Loucy (cell line): ENCODE measurements around the gene CENPVL3.
"Not testable (repeated sequence)": the region's sequence is repeated elsewhere in the genome, so short reads cannot be mapped to it uniquely, and the experiment has no call there.

Source experiments
- H2AFZ ChIP-seq: fragments of 200-600 bp; sonication (generic); 2 replicates; pipeline ENCODE4 v1.6.0; 2016; ENCODE audit warnings: antibody characterized with exemption, mild to moderate bottlenecking, low read length, moderate library complexity
- H3F3A ChIP-seq: fragments of 200-600 bp; 2 replicates; pipeline ENCODE4 v1.6.0; 2016; ENCODE audit warnings: antibody characterized with exemption, low read depth, mild to moderate bottlenecking
- H3K27me3 ChIP-seq: fragments of 200-600 bp; sonication (generic); 2 replicates; pipeline ENCODE4 v1.6.1; 2014; ENCODE audit warnings: low read length, mild to moderate bottlenecking; ENCODE audit not compliant: insufficient read depth, poor library complexity, severe bottlenecking
- H3K36me3 ChIP-seq: fragments of 200-600 bp; sonication (generic); 2 replicates; pipeline ENCODE4 v1.6.1; 2016; ENCODE audit warnings: low read length; ENCODE audit not compliant: insufficient read depth
- H3K4me1 ChIP-seq: fragments of 200-600 bp; sonication (generic); 2 replicates; pipeline ENCODE4 v1.5.1; 2014; ENCODE audit warnings: low read length, mild to moderate bottlenecking; ENCODE audit not compliant: insufficient read depth, poor library complexity, severe bottlenecking
- H3K4me2 ChIP-seq: fragments of 200-600 bp; sonication (generic); 2 replicates; pipeline ENCODE4 v1.6.0; 2014; ENCODE audit warnings: antibody characterized with exemption, low read length, low read depth, mild to moderate bottlenecking; ENCODE audit not compliant: poor library complexity, severe bottlenecking
- H3K4me3 ChIP-seq: fragments of 200-600 bp; sonication (generic); 2 replicates; pipeline ENCODE4 v1.5.1; 2014; ENCODE audit warnings: low read length, mild to moderate bottlenecking, mixed read lengths; ENCODE audit not compliant: poor library complexity, severe bottlenecking
- H3K79me2 ChIP-seq: fragments of 200-600 bp; sonication (generic); 2 replicates; pipeline ENCODE4 v1.6.1; 2014; ENCODE audit warnings: low read length; ENCODE audit not compliant: insufficient read depth
- H3K9ac ChIP-seq: fragments of 200-600 bp; sonication (generic); 2 replicates; pipeline ENCODE4 v1.6.0; 2014; ENCODE audit warnings: mild to moderate bottlenecking, low read depth, low read length, moderate library complexity; ENCODE audit not compliant: poor library complexity, severe bottlenecking
- H3K9me2 ChIP-seq: fragments of 200-600 bp; sonication (generic); replicated peaks from 2 replicates; pipeline ENCODE4 v1.6.1; 2016; ENCODE audit warnings: low read depth, low read length, mixed read lengths
- H3K9me3 ChIP-seq: fragments of 200-600 bp; sonication (generic); 2 replicates; pipeline ENCODE4 v1.6.1; 2014; ENCODE audit warnings: mild to moderate bottlenecking, antibody characterized with exemption, low read length, low read depth; ENCODE audit not compliant: insufficient read depth
- H4K20me1 ChIP-seq: fragments of 200-600 bp; sonication (generic); 2 replicates; pipeline ENCODE4 v1.6.0; 2014; ENCODE audit warnings: antibody characterized with exemption, low read length, mild to moderate bottlenecking; ENCODE audit not compliant: insufficient read depth, poor library complexity, severe bottlenecking
- EZH2phosphoT487 ChIP-seq: fragments of 200-600 bp; IDR thresholded peaks from 2 replicates; pipeline ENCODE4 v1.6.1; 2018; ENCODE audit warnings: antibody characterized with exemption, mild to moderate bottlenecking, moderate library complexity, borderline replicate concordance
- TF ChIP-seq, protein P1 (sequence below): fragments of 200-600 bp; sonication (generic); conservative IDR thresholded peaks from 2 replicates; pipeline ENCODE4 v1.5.1; 2014; ENCODE audit warnings: mild to moderate bottlenecking, antibody characterized with exemption, low read length

CENPVL3 gene

DNA sequence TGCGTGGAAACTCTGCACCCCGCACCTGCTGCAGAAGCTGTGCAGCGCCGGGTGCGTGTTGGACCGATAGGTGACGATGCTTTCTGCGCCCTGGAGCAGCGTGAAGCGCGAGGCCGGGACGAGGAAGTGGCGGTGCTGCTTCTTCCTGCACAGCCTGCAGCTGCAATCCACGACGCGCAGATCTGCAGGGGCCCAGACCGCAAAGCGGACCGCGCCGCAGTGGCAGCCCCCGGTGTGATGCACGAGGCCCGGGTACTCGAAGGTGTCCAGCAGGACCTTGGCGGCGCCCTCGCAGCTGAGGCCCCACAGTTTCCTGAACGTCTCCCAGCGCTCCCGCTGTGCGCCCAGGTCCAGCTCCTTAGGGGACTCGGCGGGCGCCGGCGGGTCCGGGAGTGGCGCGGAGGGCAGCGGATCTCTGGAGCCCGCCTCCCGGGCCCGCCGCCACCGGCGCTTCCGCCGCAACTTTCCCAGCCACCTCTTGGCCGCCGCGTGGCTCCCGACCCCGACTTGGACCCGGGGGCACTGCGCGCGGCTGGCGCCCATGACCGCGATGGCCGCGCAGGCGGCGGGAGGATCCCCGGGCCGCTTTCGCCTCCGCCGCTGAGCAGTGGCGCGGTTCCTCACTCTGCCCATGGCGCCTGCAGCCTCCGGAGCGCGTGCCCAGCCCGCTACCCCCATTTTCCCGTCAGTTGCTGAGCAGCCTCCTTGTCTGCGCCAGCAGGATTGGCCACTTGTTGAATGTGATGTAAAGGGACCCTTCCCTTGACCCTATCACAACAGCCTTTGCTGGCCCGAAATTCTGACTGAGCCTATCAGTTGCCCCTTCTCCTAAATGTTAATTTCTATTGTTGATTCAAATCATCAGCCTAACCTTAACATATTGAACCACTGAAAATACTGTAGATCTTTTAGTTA is at the start of gene CENPVL3:
Gene CENPVL3, minus strand, starts transcription at position 672 of the 915 bp plus-strand sequence. Its CDS starts 39 bp downstream, at position 633.
- H3K4me1 ChIP-seq, H3K9me2 ChIP-seq, H3K9me3 ChIP-seq, H2AFZ ChIP-seq, H3K9ac ChIP-seq, H4K20me1 ChIP-seq, H3K4me3 ChIP-seq, H3K36me3 ChIP-seq, H3K79me2 ChIP-seq, H3F3A ChIP-seq, H3K27me3 ChIP-seq, H3K4me2 ChIP-seq: not testable (repeated sequence)

DNA sequence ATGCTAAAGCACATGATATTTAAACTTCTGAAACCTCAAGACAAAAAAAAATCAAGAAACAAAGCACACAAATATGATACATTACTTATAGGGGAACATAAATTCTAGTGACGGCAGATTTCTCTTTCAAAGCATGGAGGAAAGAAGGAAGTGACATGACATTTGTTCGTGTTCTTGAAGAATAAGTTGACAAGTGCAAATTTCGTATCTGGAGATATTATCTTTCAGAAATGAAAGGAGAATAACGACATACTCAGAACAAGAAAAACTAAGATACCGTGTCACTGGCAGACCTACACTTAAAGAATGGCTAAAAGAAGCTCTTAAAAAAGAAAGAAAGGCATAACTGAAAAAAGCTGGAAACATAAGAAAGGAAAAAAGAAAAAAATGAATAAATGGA is 47.3 kb upstream of the CENPVL3 start:
- no peak overlapping the region for H3K9ac ChIP-seq
- H3K27me3 ChIP-seq = no peaks in the 10 kb centered on the region
- H3K4me1 ChIP-seq = no peaks in the 10 kb centered on the region

DNA sequence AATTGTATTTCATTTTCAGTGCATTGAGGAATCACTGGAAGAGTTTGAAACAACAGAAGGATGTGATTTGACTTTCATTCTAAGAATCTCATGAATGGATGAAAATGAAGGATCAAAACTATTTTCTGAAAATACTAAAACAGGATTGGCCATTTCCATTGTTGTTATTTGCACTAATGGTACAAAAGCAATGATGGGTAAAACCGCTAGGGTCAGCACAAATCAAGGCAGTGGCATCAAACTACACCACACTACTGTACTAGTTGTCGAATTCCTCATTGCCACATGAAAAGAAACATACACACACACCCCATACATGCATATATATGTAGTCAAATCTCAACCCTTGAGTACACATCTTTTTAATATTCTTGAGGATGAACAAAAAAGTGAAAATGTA is 24.7 kb upstream of the CENPVL3 start:
- H3F3A ChIP-seq = no peaks in the 10 kb centered on the region
- no peaks in the 10 kb centered on the region for H3K9me3 ChIP-seq
- no peaks in the 10 kb centered on the region for H3K4me1 ChIP-seq
- no peaks in the 10 kb centered on the region for H3K36me3 ChIP-seq
- no peak for TF ChIP-seq EZH2phosphoT487
- H3K4me2 ChIP-seq = no peak overlapping the region
- no peak overlapping the region for H3K4me3 ChIP-seq
- no peaks in the 10 kb centered on the region for H3K27me3 ChIP-seq
- no peaks in the 10 kb centered on the region for H4K20me1 ChIP-seq
- no peak overlapping the region for H2AFZ ChIP-seq
- H3K9me2 ChIP-seq = no peaks in the 10 kb centered on the region
- no peak overlapping the region for H3K9ac ChIP-seq
- H3K79me2 ChIP-seq = no peaks in the 10 kb centered on the region

More for the DNA sequence above, 47.3 kb upstream of the CENPVL3 start:
- Histone ChIP-seq H2AFZ (no peak overlapping the region), H3F3A (no peaks in the 10 kb centered on the region), H3K4me3 (no peak overlapping the region), H3K4me2 (no peak overlapping the region), H3K9me2 (no peaks in the 10 kb centered on the region), H4K20me1 (no peaks in the 10 kb centered on the region), H3K9me3 (no peaks in the 10 kb centered on the region), H3K36me3 (no peaks in the 10 kb centered on the region), H3K79me2 (no peaks in the 10 kb centered on the region)
- TF ChIP-seq, protein P1, sequence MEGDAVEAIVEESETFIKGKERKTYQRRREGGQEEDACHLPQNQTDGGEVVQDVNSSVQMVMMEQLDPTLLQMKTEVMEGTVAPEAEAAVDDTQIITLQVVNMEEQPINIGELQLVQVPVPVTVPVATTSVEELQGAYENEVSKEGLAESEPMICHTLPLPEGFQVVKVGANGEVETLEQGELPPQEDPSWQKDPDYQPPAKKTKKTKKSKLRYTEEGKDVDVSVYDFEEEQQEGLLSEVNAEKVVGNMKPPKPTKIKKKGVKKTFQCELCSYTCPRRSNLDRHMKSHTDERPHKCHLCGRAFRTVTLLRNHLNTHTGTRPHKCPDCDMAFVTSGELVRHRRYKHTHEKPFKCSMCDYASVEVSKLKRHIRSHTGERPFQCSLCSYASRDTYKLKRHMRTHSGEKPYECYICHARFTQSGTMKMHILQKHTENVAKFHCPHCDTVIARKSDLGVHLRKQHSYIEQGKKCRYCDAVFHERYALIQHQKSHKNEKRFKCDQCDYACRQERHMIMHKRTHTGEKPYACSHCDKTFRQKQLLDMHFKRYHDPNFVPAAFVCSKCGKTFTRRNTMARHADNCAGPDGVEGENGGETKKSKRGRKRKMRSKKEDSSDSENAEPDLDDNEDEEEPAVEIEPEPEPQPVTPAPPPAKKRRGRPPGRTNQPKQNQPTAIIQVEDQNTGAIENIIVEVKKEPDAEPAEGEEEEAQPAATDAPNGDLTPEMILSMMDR = no peak
- no peak for TF ChIP-seq EZH2phosphoT487

DNA sequence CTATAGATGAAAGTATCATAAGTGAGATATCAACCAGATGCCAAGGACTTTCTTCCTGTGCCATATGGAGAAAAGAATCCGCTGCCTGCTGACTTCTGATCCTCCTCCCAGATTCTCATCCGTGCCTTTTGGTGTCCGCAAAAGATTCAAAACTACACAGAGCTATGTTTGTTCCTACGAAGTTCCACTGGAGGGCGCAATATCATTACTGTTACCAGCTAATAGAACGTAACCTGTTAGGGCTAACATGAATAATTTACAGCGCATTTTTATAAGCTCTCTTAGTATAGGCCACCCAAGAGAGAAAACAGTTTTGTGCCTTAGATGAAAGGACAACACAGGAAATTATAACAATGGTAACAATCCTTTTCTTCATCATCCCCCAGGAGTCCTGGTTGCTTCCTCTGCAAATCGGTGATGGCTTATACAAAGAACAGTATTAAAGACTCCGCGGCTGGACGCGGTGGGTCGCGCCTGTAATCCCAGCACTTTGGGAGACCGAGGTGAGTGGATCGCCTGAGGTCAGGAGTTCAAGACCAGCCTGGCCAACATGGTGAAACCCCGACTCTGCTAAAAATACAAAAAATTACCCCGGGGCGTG is 22.8 kb upstream of the CENPVL3 start:
- Histone ChIP-seq H3K4me3 (no peak overlapping the region), H4K20me1 (no peaks in the 10 kb centered on the region), H2AFZ (no peak overlapping the region), H3K9ac (no peak overlapping the region), H3K4me1 (no peaks in the 10 kb centered on the region), H3K79me2 (no peaks in the 10 kb centered on the region), H3K36me3 (no peaks in the 10 kb centered on the region), H3K4me2 (no peak overlapping the region), H3K9me3 (no peaks in the 10 kb centered on the region), H3K27me3 (no peaks in the 10 kb centered on the region), H3F3A (no peaks in the 10 kb centered on the region), H3K9me2 (no peaks in the 10 kb centered on the region)
- TF ChIP-seq, protein P1 = peak; percentile 63
- TF ChIP-seq EZH2phosphoT487 = no peak

DNA sequence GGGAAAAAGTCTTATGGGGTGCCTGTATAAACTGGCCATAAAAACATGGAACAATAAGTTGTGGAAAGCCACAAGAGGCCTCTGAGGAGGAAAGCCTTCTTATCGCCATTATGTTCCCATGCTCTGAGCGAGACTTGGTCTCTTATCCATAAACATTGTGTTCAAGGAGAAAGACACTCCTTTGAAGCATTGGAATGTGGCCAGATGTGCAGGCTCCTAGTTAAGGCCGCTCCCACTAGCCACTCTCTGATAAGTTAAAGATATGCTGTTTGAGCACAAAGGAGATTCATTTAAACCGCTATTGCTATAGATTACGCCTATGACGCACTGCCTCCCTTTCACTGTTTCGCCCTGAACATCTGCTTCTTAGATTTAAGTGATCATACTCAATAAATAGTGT is 17.8 kb upstream of the CENPVL3 start:
- H3K9me3 ChIP-seq, H4K20me1 ChIP-seq, H3K4me1 ChIP-seq, H3K79me2 ChIP-seq, H3K36me3 ChIP-seq, H3F3A ChIP-seq, H3K4me2 ChIP-seq, H2AFZ ChIP-seq, H3K27me3 ChIP-seq, H3K9me2 ChIP-seq, H3K9ac ChIP-seq, H3K4me3 ChIP-seq: not testable (repeated sequence)
